Measurements from ENCODE around the gene MED13L. TPM values are rescaled to one million over a fixed set of nuclear protein-coding genes. Genes with fewer than 3 reads are reported as not detected.

Gene MED13L
- total RNA-seq, 2 experiments from 2014 or later: 25.7 to 40.1 TPM

DNA sequence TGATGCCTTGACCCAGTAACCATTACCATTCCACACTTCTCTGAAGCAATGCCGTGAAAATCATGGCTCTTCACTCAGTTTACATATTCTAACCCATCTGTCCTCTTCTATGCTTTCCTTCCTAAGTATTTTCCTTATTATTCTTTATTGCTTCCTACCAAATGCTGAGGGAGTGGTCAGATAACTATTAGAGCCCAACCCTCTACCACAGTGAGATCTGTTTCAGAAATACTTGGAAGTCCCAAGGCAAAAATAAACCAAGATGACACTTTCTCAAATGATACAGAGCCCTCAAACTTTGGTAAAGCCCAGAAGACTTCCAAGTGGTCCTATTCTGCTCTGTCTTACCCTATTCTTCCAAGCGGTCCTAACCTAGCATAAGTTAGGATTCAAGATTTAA is 68.0 kb downstream of the MED13L start:
- H4K20me1 ChIP-seq (ENCODE audit: insufficient read depth, low read length): peaks cover 11% of the 10 kb centered on the region

DNA sequence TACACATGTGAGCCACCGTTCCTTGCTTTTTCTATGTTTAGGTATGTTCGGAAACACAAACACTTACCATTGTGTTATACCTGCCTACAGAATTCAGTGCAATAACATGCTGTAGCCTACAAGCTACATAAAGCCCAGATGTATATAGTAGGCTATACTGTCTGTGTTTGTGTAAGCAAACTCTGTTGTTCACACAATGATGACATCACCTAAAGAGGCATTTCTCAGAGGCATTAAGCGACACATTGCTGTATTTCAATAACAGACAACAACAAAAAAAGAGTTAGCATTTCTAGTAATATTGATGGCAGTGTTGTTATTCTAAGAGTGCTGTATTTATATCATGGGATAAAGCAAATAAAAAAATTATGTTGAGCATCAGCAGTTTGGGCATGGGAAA is 70.2 kb downstream of the MED13L start:
- no peak overlapping the region for H3K4me2 ChIP-seq (ENCODE audit: low read length)
- POLR2A ChIA-PET: no interaction called here
- no peaks in the 10 kb centered on the region for H3K79me2 ChIP-seq (ENCODE audit: insufficient read depth, low read depth, low read length)
- no peak overlapping the region for H3K27ac ChIP-seq (ENCODE audit: low read depth, low read length, poor library complexity, severe bottlenecking)
- H3K4me3 ChIP-seq (ENCODE audit: low read depth, low read length, poor library complexity, severe bottlenecking): no peak overlapping the region
- BruUV-seq (replicated peaks): no TSS peak
- DNase-seq (ENCODE audit: low spot score): no peak
- H3K9me2 ChIP-seq (ENCODE audit: insufficient read depth, low read length): no peaks in the 10 kb centered on the region
- no peaks in the 10 kb centered on the region for H3K36me3 ChIP-seq (ENCODE audit: insufficient read depth, low read length)
- H4K20me1 ChIP-seq (ENCODE audit: insufficient read depth, low read length): peaks cover 6% of the 10 kb centered on the region
- no peak overlapping the region for H2AFZ ChIP-seq (ENCODE audit: low read length)
- no peaks in the 10 kb centered on the region for H3K4me1 ChIP-seq (ENCODE audit: insufficient read depth, low read length, poor library complexity, severe bottlenecking)
- no peaks in the 10 kb centered on the region for H3K9me3 ChIP-seq (ENCODE audit: low read length)
- CTCF ChIA-PET (ENCODE audit: unreplicated experiment): no interaction called here
- TF ChIP-seq CTCF (conservative IDR thresholded peaks at IDR 0.05; ENCODE audit: low read length) (no peak), EZH2phosphoT487 (IDR thresholded peaks at IDR 0.05; ENCODE audit: borderline replicate concordance, low read depth, low read length) (no peak)
- intact Hi-C loops (cut with micrococcal nuclease; ENCODE audit: unreplicated experiment): no loop called here

More for the DNA sequence above, 68.0 kb downstream of the MED13L start:
- H3K36me3 ChIP-seq (ENCODE audit: insufficient read depth, low read length): no peaks in the 10 kb centered on the region
- ChIA-PET POLR2A (no interaction called here), CTCF (ENCODE audit: unreplicated experiment) (no interaction called here)
- intact Hi-C loops (cut with micrococcal nuclease; ENCODE audit: unreplicated experiment): no loop called here
- no peak overlapping the region for H3K4me3 ChIP-seq (ENCODE audit: low read depth, low read length, poor library complexity, severe bottlenecking)
- no peak overlapping the region for H2AFZ ChIP-seq (ENCODE audit: low read length)
- H3K9me3 ChIP-seq (ENCODE audit: low read length): no peaks in the 10 kb centered on the region
- DNase-seq (ENCODE audit: low spot score): no peak
- no peaks in the 10 kb centered on the region for H3K4me1 ChIP-seq (ENCODE audit: insufficient read depth, low read length, poor library complexity, severe bottlenecking)
- H3K27ac ChIP-seq (ENCODE audit: low read depth, low read length, poor library complexity, severe bottlenecking): no peak overlapping the region
- BruUV-seq (replicated peaks): no TSS peak
- no peak for TF ChIP-seq EZH2phosphoT487 (IDR thresholded peaks at IDR 0.05; ENCODE audit: borderline replicate concordance, low read depth, low read length)
- TF ChIP-seq CTCF (conservative IDR thresholded peaks at IDR 0.05; ENCODE audit: low read length): no peak
- no peaks in the 10 kb centered on the region for H3K79me2 ChIP-seq (ENCODE audit: insufficient read depth, low read depth, low read length)
- H3K4me2 ChIP-seq (ENCODE audit: low read length): no peak overlapping the region
- H3K9me2 ChIP-seq (ENCODE audit: insufficient read depth, low read length): no peaks in the 10 kb centered on the region

GRCh38 chr12:116206828-116207227 is 70.7 kb downstream of the MED13L start:
- intact Hi-C loops (cut with micrococcal nuclease; ENCODE audit: unreplicated experiment): no loop called here
- POLR2A ChIA-PET: no interaction called here
- Histone ChIP-seq H3K36me3 (ENCODE audit: insufficient read depth, low read length) (no peaks in the 10 kb centered on the region), H3K79me2 (ENCODE audit: insufficient read depth, low read depth, low read length) (no peaks in the 10 kb centered on the region), H3K9me2 (ENCODE audit: insufficient read depth, low read length) (no peaks in the 10 kb centered on the region), H3K9me3 (ENCODE audit: low read length) (no peaks in the 10 kb centered on the region), H3K4me1 (ENCODE audit: insufficient read depth, low read length, poor library complexity, severe bottlenecking) (no peaks in the 10 kb centered on the region), H4K20me1 (ENCODE audit: insufficient read depth, low read length) (peaks cover 4% of the 10 kb centered on the region; the same call in 1 of the 2 replicates), H3K4me3 (ENCODE audit: low read depth, low read length, poor library complexity, severe bottlenecking) (no peak overlapping the region), H2AFZ (ENCODE audit: low read length) (no peak overlapping the region), H3K27ac (ENCODE audit: low read depth, low read length, poor library complexity, severe bottlenecking) (no peak overlapping the region), H3K4me2 (ENCODE audit: low read length) (no peak overlapping the region)
- TF ChIP-seq CTCF (conservative IDR thresholded peaks at IDR 0.05; ENCODE audit: low read length) (no peak), EZH2phosphoT487 (IDR thresholded peaks at IDR 0.05; ENCODE audit: borderline replicate concordance, low read depth, low read length) (no peak)
- DNase-seq (ENCODE audit: low spot score): no peak
- no TSS peak for BruUV-seq (replicated peaks)
- CTCF ChIA-PET (ENCODE audit: unreplicated experiment): no interaction called here

All from OCI-LY7 (cell line).